CD14-positive monocyte (primary cell): ENCODE data around the gene C9orf152. TPM values are rescaled to one million over a fixed set of nuclear protein-coding genes. Genes with fewer than 3 reads are reported as not detected.

ENCODE experiments used
- DNase-seq, 3 donors: peaks; one replicate each; pipeline ENCODE4 v3.0.0-alpha.2; 2011 to 2022
- H2AFZ ChIP-seq: 2 replicates; pipeline ENCODE4 v1.6.0; 2012; ENCODE audit warnings: mild to moderate bottlenecking, low read depth, low read length, inconsistent platforms; ENCODE audit not compliant: insufficient read depth, poor library complexity, severe bottlenecking
- H3K27ac ChIP-seq, 2 donors: 1 replicate in 1 of 2; 2 replicates in 1 of 2; pipeline ENCODE4 v1.5.1; 2012 to 2013; ENCODE audit warnings: low read length in 2 of 2, control low read depth in 1 of 2, inconsistent platforms in 1 of 2, low read depth in 1 of 2, mild to moderate bottlenecking in 1 of 2
- H3K27me3 ChIP-seq, 2 donors: one replicate each; pipeline versions ENCODE4 v1.6.0 to v1.6.1; 2011 to 2013; ENCODE audit warnings: low read length in 2 of 2; ENCODE audit not compliant: control insufficient read depth in 2 of 2, insufficient read depth in 2 of 2
- H3K36me3 ChIP-seq, 2 donors: replicated peaks in 1 of 2; 1 replicate in 1 of 2; 2 replicates in 1 of 2; pipeline versions ENCODE4 v1.5.1 to v1.6.1; 2012 to 2013; ENCODE audit warnings: low read length in 2 of 2, control low read depth in 1 of 2, inconsistent platforms in 1 of 2, mild to moderate bottlenecking in 1 of 2; ENCODE audit not compliant: insufficient read depth in 2 of 2, control insufficient read depth in 1 of 2
- H3K4me1 ChIP-seq, 2 donors: 1 replicate in 1 of 2; 2 replicates in 1 of 2; pipeline versions ENCODE4 v1.5.1 to v1.6.1; 2012 to 2013; ENCODE audit warnings: low read length in 2 of 2, control low read depth in 1 of 2, inconsistent platforms in 1 of 2, mild to moderate bottlenecking in 1 of 2, moderate library complexity in 1 of 2; ENCODE audit not compliant: insufficient read depth in 2 of 2, control insufficient read depth in 1 of 2
- H3K4me2 ChIP-seq: replicated peaks from 2 replicates; pipeline ENCODE3; 2012; ENCODE audit warnings: low read length, moderate library complexity, mild to moderate bottlenecking; ENCODE audit not compliant: poor library complexity, severe bottlenecking; ENCODE audit errors: extremely low read depth
- H3K4me3 ChIP-seq, 3 experiments: fragments of 200-600 bp in 1 of 3; sonication (generic) in 1 of 3; replicated peaks in 1 of 3; 1 replicate in 2 of 3; 2 replicates in 1 of 3; pipeline ENCODE4 v1.5.1; 2011 to 2013; ENCODE audit warnings: low read length in 3 of 3, mild to moderate bottlenecking in 3 of 3, control low read depth in 2 of 3, low read depth in 2 of 3, inconsistent platforms in 1 of 3, moderate library complexity in 1 of 3
- H3K79me2 ChIP-seq: 2 replicates; pipeline ENCODE4 v1.6.0; 2012; ENCODE audit warnings: mild to moderate bottlenecking, control low read depth, inconsistent platforms, low read length, moderate library complexity; ENCODE audit not compliant: insufficient read depth
- H3K9ac ChIP-seq: 2 replicates; pipeline ENCODE4 v1.6.0; 2017; ENCODE audit warnings: low read length, mild to moderate bottlenecking; ENCODE audit not compliant: insufficient read depth, poor library complexity, severe bottlenecking
- H3K9me3 ChIP-seq, 2 donors: replicated peaks in 1 of 2; 1 replicate in 1 of 2; 2 replicates in 1 of 2; pipeline versions ENCODE4 v1.5.1 to v1.6.1; 2012 to 2013; ENCODE audit warnings: low read length in 2 of 2, control low read depth in 1 of 2; ENCODE audit not compliant: control insufficient read depth in 1 of 2, insufficient read depth in 1 of 2
- H4K20me1 ChIP-seq: 2 replicates; pipeline ENCODE4 v1.6.0; 2012; ENCODE audit warnings: mild to moderate bottlenecking, low read length, control low read depth, moderate library complexity; ENCODE audit not compliant: insufficient read depth
- H3K27ac Mint-ChIP-seq, 7 donors: one replicate each; pipeline ENCODE4 v1.8.0; 2020; ENCODE audit warnings: mild to moderate bottlenecking in 7 of 7, mixed read lengths in 7 of 7, moderate library complexity in 6 of 7, inconsistent platforms in 2 of 7
- H3K27me3 Mint-ChIP-seq, 3 donors: one replicate each; pipeline ENCODE4 v1.8.0; 2021 to 2022; ENCODE audit warnings: low read depth in 3 of 3, mild to moderate bottlenecking in 3 of 3, mixed read lengths in 3 of 3, moderate library complexity in 3 of 3, inconsistent platforms in 1 of 3
- H3K36me3 Mint-ChIP-seq, 2 donors: one replicate each; pipeline ENCODE4 v1.8.0; 2020; ENCODE audit warnings: mixed read lengths in 2 of 2, inconsistent platforms in 1 of 2, mild to moderate bottlenecking in 1 of 2
- H3K4me1 Mint-ChIP-seq: one replicate; pipeline ENCODE4 v1.8.0; 2020; ENCODE audit warnings: mild to moderate bottlenecking, mixed read lengths
- H3K4me3 Mint-ChIP-seq, 2 donors: one replicate each; pipeline ENCODE4 v1.8.0; 2020; ENCODE audit warnings: mild to moderate bottlenecking in 2 of 2, mixed read lengths in 2 of 2, moderate library complexity in 1 of 2
- H3K9me3 Mint-ChIP-seq, 7 donors: one replicate each; pipeline ENCODE4 v1.8.0; 2020 to 2022; ENCODE audit warnings: mixed read lengths in 7 of 7, mild to moderate bottlenecking in 6 of 7, moderate library complexity in 6 of 7, inconsistent platforms in 2 of 7
- WGBS: methylation state at CpG from one replicate; pipeline ENCODE4 v1.1.5; 2013; ENCODE audit warnings: missing lambda C conversion rate; ENCODE audit not compliant: insufficient coverage; 5-methylcytosine and 5-hydroxymethylcytosine counted together
- intact Hi-C, 2 donors: fragments of 100-400 bp; cut with micrococcal nuclease; formaldehyde crosslinking; loops; one replicate each; pipeline versions ENCODE4 v1.15.0 to v1.15.1; 2023
- polyA plus RNA-seq, 3 donors: library from polyadenylated mRNA; depleted of rRNA in 1 of 3; unstranded in 2 of 3; stranded (reverse) in 1 of 3; fragments of 300-500 nt in 2 of 3; fragments of >200 nt in 1 of 3; fragmentation: Illumina TruSeq in 2 of 3; gene quantifications; 1 replicate in 2 of 3; 2 replicates in 1 of 3; pipeline ENCODE4 v1.2.3, GENCODE V29; 2012 to 2021
- TF ChIP-seq, protein P1 (sequence below): fragments of 200-600 bp; IDR thresholded peaks from one replicate; pipeline ENCODE4 v1.8.0; 2022; ENCODE audit warnings: antibody characterized with exemption, mild to moderate bottlenecking

C9orf152 gene
- polyA plus RNA-seq, 3 donors = not detected

DNA sequence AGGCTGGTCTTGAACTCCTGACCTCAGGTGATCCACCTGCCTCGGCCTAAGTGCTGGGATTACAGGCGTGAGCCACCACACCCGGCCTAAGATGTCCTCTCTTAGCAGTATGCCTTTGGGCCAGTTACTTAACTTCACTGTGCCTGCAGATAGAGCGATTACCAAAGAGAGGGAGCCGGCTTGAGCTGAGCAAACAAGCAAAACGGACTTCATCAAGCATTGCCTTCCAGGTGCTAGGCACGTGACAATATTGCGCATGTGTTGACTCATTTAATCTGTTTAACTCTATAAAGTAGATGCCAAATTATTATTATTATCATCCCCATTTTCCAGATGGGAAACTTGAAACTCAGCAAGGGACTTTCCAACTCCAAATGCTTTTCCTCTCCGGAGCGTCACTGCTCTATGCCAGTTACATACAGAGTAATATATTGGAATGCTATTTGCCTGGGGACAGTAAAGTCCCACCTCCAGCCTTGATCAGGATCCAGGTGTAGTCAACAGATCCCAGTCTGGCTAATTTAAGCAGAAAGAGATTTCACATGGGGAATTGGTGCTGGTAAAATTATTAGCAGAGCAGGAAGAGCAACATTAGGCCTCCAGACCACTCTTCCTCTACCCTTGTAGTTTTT is 5.6 kb upstream of the C9orf152 start:
- Mint-ChIP-seq H3K4me1 (peaks cover 2% of the 10 kb centered on the region), H3K36me3 (no peaks in the 10 kb centered on the region), H3K4me3 (no peak overlapping the region), H3K27me3 (peaks cover 0 to 2% (median 1%) of the 10 kb centered on the region in 3 donors), H3K27ac (no peak overlapping the region), H3K9me3 (peaks cover 0 to 3% (median 0%) of the 10 kb centered on the region in 7 donors)
- Histone ChIP-seq H3K9me3 (no peaks in the 10 kb centered on the region), H3K27me3 (no peaks in the 10 kb centered on the region), H3K36me3 (no peaks in the 10 kb centered on the region), H3K27ac (no peak overlapping the region), H4K20me1 (no peaks in the 10 kb centered on the region), H3K4me2 (no peak overlapping the region), H3K9ac (no peak overlapping the region), H3K4me3 (no peak overlapping the region), H2AFZ (no peak overlapping the region), H3K79me2 (no peaks in the 10 kb centered on the region), H3K4me1 (no peaks in the 10 kb centered on the region)
- no peak for DNase-seq
- TF ChIP-seq, protein P1, sequence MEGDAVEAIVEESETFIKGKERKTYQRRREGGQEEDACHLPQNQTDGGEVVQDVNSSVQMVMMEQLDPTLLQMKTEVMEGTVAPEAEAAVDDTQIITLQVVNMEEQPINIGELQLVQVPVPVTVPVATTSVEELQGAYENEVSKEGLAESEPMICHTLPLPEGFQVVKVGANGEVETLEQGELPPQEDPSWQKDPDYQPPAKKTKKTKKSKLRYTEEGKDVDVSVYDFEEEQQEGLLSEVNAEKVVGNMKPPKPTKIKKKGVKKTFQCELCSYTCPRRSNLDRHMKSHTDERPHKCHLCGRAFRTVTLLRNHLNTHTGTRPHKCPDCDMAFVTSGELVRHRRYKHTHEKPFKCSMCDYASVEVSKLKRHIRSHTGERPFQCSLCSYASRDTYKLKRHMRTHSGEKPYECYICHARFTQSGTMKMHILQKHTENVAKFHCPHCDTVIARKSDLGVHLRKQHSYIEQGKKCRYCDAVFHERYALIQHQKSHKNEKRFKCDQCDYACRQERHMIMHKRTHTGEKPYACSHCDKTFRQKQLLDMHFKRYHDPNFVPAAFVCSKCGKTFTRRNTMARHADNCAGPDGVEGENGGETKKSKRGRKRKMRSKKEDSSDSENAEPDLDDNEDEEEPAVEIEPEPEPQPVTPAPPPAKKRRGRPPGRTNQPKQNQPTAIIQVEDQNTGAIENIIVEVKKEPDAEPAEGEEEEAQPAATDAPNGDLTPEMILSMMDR = no peak
- intact Hi-C loops = no loop called here
- 95% methylated on average over 5 of the region's 10 CpGs for WGBS

DNA sequence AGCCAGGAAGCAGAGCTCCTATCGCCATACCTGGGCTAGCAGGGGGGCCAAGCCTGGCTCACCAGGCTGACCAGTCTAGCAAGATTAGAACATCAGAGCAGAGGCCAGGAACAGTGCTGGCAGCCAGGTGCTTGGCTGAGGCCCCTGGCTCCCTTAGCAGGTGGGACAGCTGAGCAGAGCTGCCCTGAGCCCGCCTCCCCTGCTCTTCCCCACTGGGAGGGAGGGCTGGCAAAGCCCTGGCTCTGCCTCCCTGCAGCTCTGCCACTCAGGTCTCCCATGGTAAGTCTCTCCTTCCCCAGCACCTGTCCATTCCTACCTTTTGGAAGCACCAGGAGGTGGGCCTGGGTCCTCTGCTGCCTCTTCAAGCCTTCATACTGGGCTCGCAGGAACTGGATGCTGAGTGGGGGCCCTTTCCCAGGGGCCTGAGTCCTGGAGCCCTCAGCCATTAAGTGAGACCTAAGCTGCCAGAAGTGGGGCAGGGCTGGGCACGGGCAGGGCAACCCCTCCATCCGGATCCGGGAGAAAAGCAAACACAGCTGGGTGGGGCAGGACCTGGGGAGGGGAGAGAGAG is 803 bp downstream of the C9orf152 start:
- Histone ChIP-seq H3K27ac (no peak overlapping the region), H3K9ac (no peak overlapping the region), H2AFZ (no peak overlapping the region), H4K20me1 (no peaks in the 10 kb centered on the region), H3K36me3 (no peaks in the 10 kb centered on the region), H3K4me1 (no peaks in the 10 kb centered on the region), H3K4me3 (no peak overlapping the region), H3K79me2 (no peaks in the 10 kb centered on the region), H3K9me3 (no peaks in the 10 kb centered on the region), H3K27me3 (no peaks in the 10 kb centered on the region), H3K4me2 (no peak overlapping the region)
- WGBS = 65% methylated on average over 6 of the region's 6 CpGs
- intact Hi-C loops = no loop called here
- H3K4me3 Mint-ChIP-seq = no peak overlapping the region
- DNase-seq = no peak
- H3K27ac Mint-ChIP-seq = no peak overlapping the region
- peaks cover 0 to 3% (median 0%) of the 10 kb centered on the region in 7 donors for H3K9me3 Mint-ChIP-seq
- TF ChIP-seq, protein P1 = no peak
- peaks cover 3 to 9% (median 4%) of the 10 kb centered on the region in 3 donors for H3K27me3 Mint-ChIP-seq
- H3K4me1 Mint-ChIP-seq = no peaks in the 10 kb centered on the region
- no peaks in the 10 kb centered on the region for H3K36me3 Mint-ChIP-seq
